NCI-H146 treated with DMSO at 0.1 percent for 48 hours (cell line): ENCODE data around the gene UVSSA.
"Not testable (repeated sequence)": the region's sequence is repeated elsewhere in the genome, so short reads cannot be mapped to it uniquely, and the experiment has no call there.

Experiments used
- DNase-seq: peaks from one replicate; lab custom pipeline; 2025; ENCODE audit not compliant: unreplicated experiment; lab: John Stamatoyannopoulos, UW

The UVSSA gene

GRCh38 chr4:1330761-1331590, 16.0 kb upstream of the UVSSA start:
- no peak for DNase-seq

GRCh38 chr4:1331591-1332353, 15.2 kb upstream of the UVSSA start:
- no peak for DNase-seq

GRCh38 chr4:1332686-1333085, 14.3 kb upstream of the UVSSA start:
- no peak for DNase-seq

- no peak for DNase-seq
Measured at GRCh38 chr4:1333256-1333655, 13.8 kb upstream of the UVSSA start.

GRCh38 chr4:1333851-1334578, 13.0 kb upstream of the UVSSA start:
- DNase-seq, result not testable (repeated sequence)

- DNase-seq, result no peak
Measured at GRCh38 chr4:1334579-1334895, 12.5 kb upstream of the UVSSA start.

GRCh38 chr4:1335193-1335883, 11.7 kb upstream of the UVSSA start:
- DNase-seq, result not testable (repeated sequence)

- DNase-seq, result no peak
Measured at GRCh38 chr4:1336088-1336491, 10.9 kb upstream of the UVSSA start.

- DNase-seq, result no peak
Measured at GRCh38 chr4:1337376-1337831, 9.6 kb upstream of the UVSSA start.

GRCh38 chr4:1337951-1338751, 8.9 kb upstream of the UVSSA start:
- DNase-seq, result no peak

GRCh38 chr4:1338752-1339414, 8.1 kb upstream of the UVSSA start:
- no peak for DNase-seq

- DNase-seq, result no peak
Measured at GRCh38 chr4:1339489-1339888, 7.5 kb upstream of the UVSSA start.

- DNase-seq, result no peak
Measured at GRCh38 chr4:1340181-1340747, 6.7 kb upstream of the UVSSA start.

GRCh38 chr4:1340861-1341260, 6.1 kb upstream of the UVSSA start:
- DNase-seq, result no peak

GRCh38 chr4:1342003-1342402, 5.0 kb upstream of the UVSSA start:
- no peak for DNase-seq

GRCh38 chr4:1344696-1345095, 2.3 kb upstream of the UVSSA start:
- DNase-seq, result no peak

GRCh38 chr4:1345903-1346780, 866 bp upstream of the UVSSA start:
- no peak for DNase-seq

- peak; percentile 33 for DNase-seq
Measured at GRCh38 chr4:1347410-1347864, 429 bp downstream of the UVSSA start.
